ENCODE data around the gene LAMA3. TPM values are rescaled to one million over a fixed set of nuclear protein-coding genes. Genes with fewer than 3 reads are reported as not detected.

LAMA3 gene
- total RNA-seq, 1 donor = 8.3 TPM

GRCh38 chr18:23926571-23926970 lies 237.3 kb downstream of the LAMA3 start:
- Histone ChIP-seq H3K4me1 (ENCODE audit: insufficient read depth, low read length) (peaks cover 13% of the 10 kb centered on the region), H3K4me3 (ENCODE audit: insufficient read depth, low read length) (no peak overlapping the region), H3K27ac (ENCODE audit: low read depth, low read length) (no peak overlapping the region), H2AFZ (ENCODE audit: low read length) (no peak overlapping the region), H3K79me2 (ENCODE audit: insufficient read depth, low read length) (no peaks in the 10 kb centered on the region), H4K20me1 (ENCODE audit: insufficient read depth, low read length) (no peaks in the 10 kb centered on the region), H3K36me3 (ENCODE audit: insufficient read depth, low read length) (no peaks in the 10 kb centered on the region), H3K9me3 (ENCODE audit: low read depth, low read length) (no peaks in the 10 kb centered on the region), H3K4me2 (ENCODE audit: insufficient read depth, low read length) (no peak overlapping the region), H3K27me3 (ENCODE audit: insufficient read depth, low read length) (no peaks in the 10 kb centered on the region)
- no peak for TF ChIP-seq CTCF (IDR thresholded peaks at IDR 0.05; ENCODE audit: extremely low read depth, low read depth, low read length)
- DNase-seq (ENCODE audit: insufficient read length, low spot score, missing footprints) = no peak

GRCh38 chr18:23927821-23928746 lies 238.8 kb downstream of the LAMA3 start:
- no peak overlapping the region for H2AFZ ChIP-seq (ENCODE audit: low read length)
- no peaks in the 10 kb centered on the region for H3K27me3 ChIP-seq (ENCODE audit: insufficient read depth, low read length)
- H3K4me1 ChIP-seq (ENCODE audit: insufficient read depth, low read length) = peaks cover 19% of the 10 kb centered on the region
- DNase-seq (ENCODE audit: insufficient read length, low spot score, missing footprints) = no peak
- no peak for TF ChIP-seq CTCF (IDR thresholded peaks at IDR 0.05; ENCODE audit: extremely low read depth, low read depth, low read length)
- H3K4me3 ChIP-seq (ENCODE audit: insufficient read depth, low read length) = no peak overlapping the region
- no peak overlapping the region for H3K27ac ChIP-seq (ENCODE audit: low read depth, low read length)
- no peaks in the 10 kb centered on the region for H4K20me1 ChIP-seq (ENCODE audit: insufficient read depth, low read length)
- H3K9me3 ChIP-seq (ENCODE audit: low read depth, low read length) = no peaks in the 10 kb centered on the region
- no peaks in the 10 kb centered on the region for H3K79me2 ChIP-seq (ENCODE audit: insufficient read depth, low read length)
- no peak overlapping the region for H3K4me2 ChIP-seq (ENCODE audit: insufficient read depth, low read length)
- H3K36me3 ChIP-seq (ENCODE audit: insufficient read depth, low read length) = no peaks in the 10 kb centered on the region

GRCh38 chr18:23929362-23929930 lies 240.2 kb downstream of the LAMA3 start:
- Histone ChIP-seq H3K79me2 (ENCODE audit: insufficient read depth, low read length) (no peaks in the 10 kb centered on the region), H3K27ac (ENCODE audit: low read depth, low read length) (no peak overlapping the region), H4K20me1 (ENCODE audit: insufficient read depth, low read length) (no peaks in the 10 kb centered on the region), H3K4me2 (ENCODE audit: insufficient read depth, low read length) (no peak overlapping the region), H2AFZ (ENCODE audit: low read length) (no peak overlapping the region), H3K4me1 (ENCODE audit: insufficient read depth, low read length) (peaks cover 30% of the 10 kb centered on the region), H3K36me3 (ENCODE audit: insufficient read depth, low read length) (no peaks in the 10 kb centered on the region), H3K27me3 (ENCODE audit: insufficient read depth, low read length) (no peaks in the 10 kb centered on the region), H3K9me3 (ENCODE audit: low read depth, low read length) (no peaks in the 10 kb centered on the region), H3K4me3 (ENCODE audit: insufficient read depth, low read length) (no peak overlapping the region)
- no peak for TF ChIP-seq CTCF (IDR thresholded peaks at IDR 0.05; ENCODE audit: extremely low read depth, low read depth, low read length)
- no peak for DNase-seq (ENCODE audit: insufficient read length, low spot score, missing footprints)

GRCh38 chr18:23930002-23930401 lies 240.7 kb downstream of the LAMA3 start:
- Histone ChIP-seq H3K79me2 (ENCODE audit: insufficient read depth, low read length) (no peaks in the 10 kb centered on the region), H3K4me1 (ENCODE audit: insufficient read depth, low read length) (peaks cover 25% of the 10 kb centered on the region), H3K4me3 (ENCODE audit: insufficient read depth, low read length) (no peak overlapping the region), H2AFZ (ENCODE audit: low read length) (no peak overlapping the region), H3K9me3 (ENCODE audit: low read depth, low read length) (no peaks in the 10 kb centered on the region), H3K27me3 (ENCODE audit: insufficient read depth, low read length) (no peaks in the 10 kb centered on the region), H3K4me2 (ENCODE audit: insufficient read depth, low read length) (no peak overlapping the region), H3K36me3 (ENCODE audit: insufficient read depth, low read length) (no peaks in the 10 kb centered on the region), H4K20me1 (ENCODE audit: insufficient read depth, low read length) (no peaks in the 10 kb centered on the region), H3K27ac (ENCODE audit: low read depth, low read length) (no peak overlapping the region)
- no peak for DNase-seq (ENCODE audit: insufficient read length, low spot score, missing footprints)
- no peak for TF ChIP-seq CTCF (IDR thresholded peaks at IDR 0.05; ENCODE audit: extremely low read depth, low read depth, low read length)
